ENCODE results near the gene HSF5. TPM values are rescaled to one million over a fixed set of nuclear protein-coding genes. Genes with fewer than 3 reads are reported as not detected.

The HSF5 gene
- total RNA-seq, 1 donor from 2014 or later, result not detected

- Histone ChIP-seq H3K36me3 (peaks cover 5% of the 10 kb centered on the region), H3K27me3 (ENCODE audit: low read depth) (no peaks in the 10 kb centered on the region), H3K4me3 (no peak overlapping the region), H3K9me3 (replicated peaks) (no peaks in the 10 kb centered on the region), H3K27ac (replicated peaks) (no peak overlapping the region), H3K4me1 (no peaks in the 10 kb centered on the region)
- intact Hi-C loops (cut with micrococcal nuclease), result no loop called here
- no peak for DNase-seq
- TF ChIP-seq CTCF (IDR thresholded peaks at IDR 0.05; ENCODE audit: borderline replicate concordance), result no peak
Measured at GRCh38 chr17:58373003-58373402, 115.2 kb downstream of the HSF5 start.

- no peak for TF ChIP-seq CTCF (IDR thresholded peaks at IDR 0.05; ENCODE audit: borderline replicate concordance)
Measured at GRCh38 chr17:58371300-58371950, 116.8 kb downstream of the HSF5 start.

GRCh38 chr17:58370716-58371115, 117.5 kb downstream of the HSF5 start:
- Histone ChIP-seq H3K27ac (replicated peaks) (no peak overlapping the region), H3K4me3 (no peak overlapping the region), H3K9me3 (replicated peaks) (no peaks in the 10 kb centered on the region), H3K27me3 (ENCODE audit: low read depth) (no peaks in the 10 kb centered on the region), H3K36me3 (peaks cover 5% of the 10 kb centered on the region), H3K4me1 (no peaks in the 10 kb centered on the region)
- no peak for DNase-seq
- intact Hi-C loops (cut with micrococcal nuclease), result no loop called here
- TF ChIP-seq CTCF (IDR thresholded peaks at IDR 0.05; ENCODE audit: borderline replicate concordance), result no peak

More at GRCh38 chr17:58371300-58371950, 116.8 kb downstream of the HSF5 start:
- no peak overlapping the region for H3K4me3 ChIP-seq
- H3K4me1 ChIP-seq, result no peaks in the 10 kb centered on the region
- H3K27me3 ChIP-seq (ENCODE audit: low read depth), result no peaks in the 10 kb centered on the region
- no peak overlapping the region for H3K27ac ChIP-seq (replicated peaks)
- H3K36me3 ChIP-seq, result peaks cover 5% of the 10 kb centered on the region
- intact Hi-C loops (cut with micrococcal nuclease), result no loop called here
- no peaks in the 10 kb centered on the region for H3K9me3 ChIP-seq (replicated peaks)
- DNase-seq, result no peak

- no peak for DNase-seq
- intact Hi-C loops (cut with micrococcal nuclease), result no loop called here
Measured at GRCh38 chr17:58370309-58370708, 117.9 kb downstream of the HSF5 start.

More at GRCh38 chr17:58370309-58370708, 117.9 kb downstream of the HSF5 start:
- peaks cover 5% of the 10 kb centered on the region for H3K36me3 ChIP-seq
- no peak overlapping the region for H3K27ac ChIP-seq (replicated peaks)
- H3K27me3 ChIP-seq (ENCODE audit: low read depth), result no peaks in the 10 kb centered on the region
- no peak for TF ChIP-seq CTCF (IDR thresholded peaks at IDR 0.05; ENCODE audit: borderline replicate concordance)
- H3K9me3 ChIP-seq (replicated peaks), result no peaks in the 10 kb centered on the region
- no peak overlapping the region for H3K4me3 ChIP-seq
- no peaks in the 10 kb centered on the region for H3K4me1 ChIP-seq

Other genes with a start within 250 kb of the HSF5 start
- not detected for gene LPO, start 249.8 kb downstream of the HSF5 start, total RNA-seq
- gene MPO, start 207.5 kb downstream of the HSF5 start, total RNA-seq, result 0.05 TPM
- 12.8 TPM for gene TSPOAP1, start 159.6 kb downstream of the HSF5 start, total RNA-seq
- 55.2 TPM for gene SUPT4H1, start 136.2 kb downstream of the HSF5 start, total RNA-seq
- gene RNF43, start 70.9 kb downstream of the HSF5 start, total RNA-seq, result 4.7 TPM
- gene MTMR4, start 26.2 kb upstream of the HSF5 start, total RNA-seq, result 24.0 TPM
- 0.19 TPM for gene TEX14, start 203.6 kb upstream of the HSF5 start, total RNA-seq
- 37.6 TPM for gene RAD51C, start 204.2 kb upstream of the HSF5 start, total RNA-seq